CD4-positive, alpha-beta T cell treated with Interleukin-2 at 100 ng/mL for 4 hours (primary cell): ENCODE data around the gene ZDHHC20.

Experiments
- DNase-seq: peaks from one replicate; pipeline ENCODE4 v3.0.0-alpha.2; 2020; ENCODE audit warnings: low spot score

ZDHHC20 gene

GRCh38 chr13:21326155-21327031, 132.7 kb downstream of the ZDHHC20 start:
- no peak for DNase-seq

GRCh38 chr13:21324803-21325202, 134.3 kb downstream of the ZDHHC20 start:
- DNase-seq: no peak

GRCh38 chr13:21322988-21323387, 136.1 kb downstream of the ZDHHC20 start:
- no peak for DNase-seq
